ENCODE measurements around the gene PERM1.

GRCh38 chr1:980602-981395, 1.1 kb downstream of the PERM1 start:
- no peak for TF ChIP-seq POLR2AphosphoS5 (IDR thresholded peaks at IDR 0.05)
- TF ChIP-seq, protein P1, sequence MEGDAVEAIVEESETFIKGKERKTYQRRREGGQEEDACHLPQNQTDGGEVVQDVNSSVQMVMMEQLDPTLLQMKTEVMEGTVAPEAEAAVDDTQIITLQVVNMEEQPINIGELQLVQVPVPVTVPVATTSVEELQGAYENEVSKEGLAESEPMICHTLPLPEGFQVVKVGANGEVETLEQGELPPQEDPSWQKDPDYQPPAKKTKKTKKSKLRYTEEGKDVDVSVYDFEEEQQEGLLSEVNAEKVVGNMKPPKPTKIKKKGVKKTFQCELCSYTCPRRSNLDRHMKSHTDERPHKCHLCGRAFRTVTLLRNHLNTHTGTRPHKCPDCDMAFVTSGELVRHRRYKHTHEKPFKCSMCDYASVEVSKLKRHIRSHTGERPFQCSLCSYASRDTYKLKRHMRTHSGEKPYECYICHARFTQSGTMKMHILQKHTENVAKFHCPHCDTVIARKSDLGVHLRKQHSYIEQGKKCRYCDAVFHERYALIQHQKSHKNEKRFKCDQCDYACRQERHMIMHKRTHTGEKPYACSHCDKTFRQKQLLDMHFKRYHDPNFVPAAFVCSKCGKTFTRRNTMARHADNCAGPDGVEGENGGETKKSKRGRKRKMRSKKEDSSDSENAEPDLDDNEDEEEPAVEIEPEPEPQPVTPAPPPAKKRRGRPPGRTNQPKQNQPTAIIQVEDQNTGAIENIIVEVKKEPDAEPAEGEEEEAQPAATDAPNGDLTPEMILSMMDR (IDR thresholded peaks at IDR 0.05) = no peak

Measured in prostate gland (tissue), 2 donors.